HG03060 (cell line): Measurements from ENCODE around the gene PTPRN2.
"Not testable (repeated sequence)": the region's sequence is repeated elsewhere in the genome, so short reads cannot be mapped to it uniquely, and the experiment has no call there.

Source experiments
- ATAC-seq: cut with Tn5 transposase; IDR thresholded peaks from one replicate; pipeline ENCODE4 v1.9.1; 2021; ENCODE audit warnings: low read depth, moderate number of reproducible peaks; ENCODE audit not compliant: unreplicated experiment

Gene PTPRN2

GRCh38 chr7:157700231-157701005, 887.2 kb downstream of the PTPRN2 start:
- no peak for ATAC-seq

GRCh38 chr7:157699357-157700013, 888.1 kb downstream of the PTPRN2 start:
- ATAC-seq = no peak

GRCh38 chr7:157697287-157697686, 890.3 kb downstream of the PTPRN2 start:
- ATAC-seq = not testable (repeated sequence)

GRCh38 chr7:157695609-157696008, 892.0 kb downstream of the PTPRN2 start:
- ATAC-seq = not testable (repeated sequence)

GRCh38 chr7:157694376-157694665, 893.3 kb downstream of the PTPRN2 start:
- no peak for ATAC-seq

GRCh38 chr7:157693521-157694375, 893.9 kb downstream of the PTPRN2 start:
- no peak for ATAC-seq

- ATAC-seq = no peak
Observed at GRCh38 chr7:157693071-157693520, 894.5 kb downstream of the PTPRN2 start.

- ATAC-seq = no peak
Observed at GRCh38 chr7:157692460-157693011, 895.1 kb downstream of the PTPRN2 start.

- ATAC-seq = no peak
Observed at GRCh38 chr7:157691586-157692459, 895.8 kb downstream of the PTPRN2 start.

- ATAC-seq = no peak
Observed at GRCh38 chr7:157690833-157691585, 896.6 kb downstream of the PTPRN2 start.

GRCh38 chr7:157690058-157690832, 897.4 kb downstream of the PTPRN2 start:
- ATAC-seq = no peak

- ATAC-seq = no peak
Observed at GRCh38 chr7:157689269-157690057, 898.2 kb downstream of the PTPRN2 start.

GRCh38 chr7:157688533-157689268, 898.9 kb downstream of the PTPRN2 start:
- ATAC-seq = no peak

- no peak for ATAC-seq
Observed at GRCh38 chr7:157687845-157688532, 899.6 kb downstream of the PTPRN2 start.

GRCh38 chr7:157687158-157687557, 900.5 kb downstream of the PTPRN2 start:
- no peak for ATAC-seq

GRCh38 chr7:157686285-157686894, 901.2 kb downstream of the PTPRN2 start:
- no peak for ATAC-seq
